Ishikawa (cell line): ENCODE measurements around the gene MPZL2.

Source experiments
- CEBPB ChIP-seq: IDR thresholded peaks from 2 replicates; pipeline ENCODE4 v1.6.1; 2012
- CREB1 ChIP-seq: IDR thresholded peaks from 2 replicates; pipeline ENCODE4 v1.6.1; 2012; ENCODE audit warnings: low read depth
- EGR1 ChIP-seq: IDR thresholded peaks from 2 replicates; pipeline ENCODE4 v1.6.1; 2012
- EP300 ChIP-seq: IDR thresholded peaks from 2 replicates; pipeline ENCODE4 v1.6.1; 2012; ENCODE audit warnings: borderline replicate concordance
- FOXM1 ChIP-seq: IDR thresholded peaks from 2 replicates; pipeline ENCODE4 v1.6.1; 2012; ENCODE audit warnings: low read depth, borderline replicate concordance
- MAX ChIP-seq: IDR thresholded peaks from 2 replicates; pipeline ENCODE4 v1.6.1; 2012
- NFIC ChIP-seq: IDR thresholded peaks from 2 replicates; pipeline ENCODE4 v1.6.1; 2012
- RAD21 ChIP-seq: IDR thresholded peaks from 2 replicates; pipeline ENCODE4 v1.6.1; 2012; ENCODE audit warnings: low read depth
- REST ChIP-seq: IDR thresholded peaks from 2 replicates; pipeline ENCODE4 v1.6.1; 2012; ENCODE audit warnings: low read depth, mild to moderate bottlenecking
- TAF1 ChIP-seq: IDR thresholded peaks from 2 replicates; pipeline ENCODE4 v1.6.1; 2012; ENCODE audit warnings: low read depth, mild to moderate bottlenecking
- TCF12 ChIP-seq: IDR thresholded peaks from 2 replicates; pipeline ENCODE4 v1.6.1; 2012; ENCODE audit warnings: low read depth
- TEAD4 ChIP-seq: IDR thresholded peaks from 2 replicates; pipeline ENCODE4 v1.6.1; 2012
- USF1 ChIP-seq: IDR thresholded peaks from 2 replicates; pipeline ENCODE4 v1.6.1; 2012
- YY1 ChIP-seq: IDR thresholded peaks from 2 replicates; pipeline ENCODE4 v1.6.1; 2012; ENCODE audit warnings: low read depth
- ZBTB7A ChIP-seq: IDR thresholded peaks from 2 replicates; pipeline ENCODE4 v1.6.1; 2012; ENCODE audit warnings: low read depth

Gene MPZL2

GRCh38 chr11:118277312-118277711 is 13.2 kb upstream of the MPZL2 start:
- TF ChIP-seq EGR1 (no peak), RAD21 (no peak), YY1 (no peak), TAF1 (no peak), MAX (no peak), ZBTB7A (no peak), TEAD4 (no peak), EP300 (no peak), USF1 (no peak), CEBPB (no peak), CREB1 (no peak), REST (no peak), FOXM1 (no peak), NFIC (no peak), TCF12 (no peak)

GRCh38 chr11:118276422-118276821 is 12.3 kb upstream of the MPZL2 start:
- TF ChIP-seq REST (no peak), NFIC (no peak), MAX (no peak), FOXM1 (no peak), ZBTB7A (no peak), TAF1 (no peak), USF1 (no peak), RAD21 (no peak), CREB1 (no peak), EGR1 (no peak), CEBPB (no peak), EP300 (no peak), YY1 (no peak), TCF12 (no peak), TEAD4 (no peak)

GRCh38 chr11:118275176-118275575 is 11.1 kb upstream of the MPZL2 start:
- TF ChIP-seq TCF12: no peak
- TF ChIP-seq NFIC: no peak
- no peak for TF ChIP-seq MAX

- no peak for TF ChIP-seq FOXM1
- TF ChIP-seq CEBPB: no peak
- no peak for TF ChIP-seq TCF12
- no peak for TF ChIP-seq RAD21
- TF ChIP-seq MAX: no peak
- no peak for TF ChIP-seq ZBTB7A
- no peak for TF ChIP-seq NFIC
Measured at GRCh38 chr11:118274186-118274585, 10.1 kb upstream of the MPZL2 start.

GRCh38 chr11:118272001-118272400 is 7.9 kb upstream of the MPZL2 start:
- TF ChIP-seq YY1 (no peak), REST (no peak)
